GM12891 (cell line): ENCODE measurements around the gene ATG10.

Source experiments
- PAX5 ChIP-seq: IDR thresholded peaks from 2 replicates; pipeline ENCODE4 v1.6.1; 2011; ENCODE audit warnings: low read length, moderate library complexity, mild to moderate bottlenecking; ENCODE audit not compliant: insufficient read depth, severe bottlenecking
- POLR2A ChIP-seq: IDR thresholded peaks from 2 replicates; pipeline ENCODE4 v1.6.1; 2011; ENCODE audit warnings: low read depth, low read length, control low read depth
- POLR2AphosphoS5 ChIP-seq: IDR thresholded peaks from 2 replicates; pipeline ENCODE4 v1.6.1; 2011; ENCODE audit warnings: low read depth, low read length, control low read depth
- SPI1 ChIP-seq: IDR thresholded peaks from 2 replicates; pipeline ENCODE4 v1.6.1; 2011; ENCODE audit warnings: low read depth, low read length, control low read depth
- TAF1 ChIP-seq: IDR thresholded peaks from 2 replicates; pipeline ENCODE4 v1.6.1; 2011; ENCODE audit warnings: low read depth, low read length, control low read depth

- TF ChIP-seq POLR2A (no peak; the same call in 1 of the 2 replicates), POLR2AphosphoS5 (no peak), TAF1 (no peak; the same call in 1 of the 2 replicates), SPI1 (no peak), PAX5 (no peak)
Measured at GRCh38 chr5:82278711-82279370, 307.0 kb downstream of the ATG10 start.
